ENCODE results near the gene MMP28.

MMP28 gene

GRCh38 chr17:35726127-35726952 is 69.1 kb downstream of the MMP28 start:
- no peaks in the 10 kb centered on the region for H3K9me3 ChIP-seq (ENCODE audit: low read depth, low read length)
- H3K36me3 ChIP-seq (ENCODE audit: insufficient read depth, low read length), result peaks cover 25% of the 10 kb centered on the region
- TF ChIP-seq FOXP2 (optimal IDR thresholded peaks at IDR 0.05; ENCODE audit: control extremely low read depth, extremely low read length, insufficient read depth) (no peak), POLR2AphosphoS5 (IDR thresholded peaks at IDR 0.05; ENCODE audit: borderline replicate concordance, low read depth, low read length) (peak; percentile 23; the same call in 1 of the 2 replicates), EZH2 (IDR thresholded peaks at IDR 0.05) (no peak)
- peak overlapping the region; percentile 30; the same call in 1 of the 2 replicates for H3K4me3 ChIP-seq
- no peak overlapping the region for H3K27ac ChIP-seq
- peak; percentile 77 for DNase-seq (ENCODE audit: low read depth, low spot score)
- H3K9ac ChIP-seq (ENCODE audit: insufficient read length), result no peak overlapping the region

GRCh38 chr17:35725802-35726126 is 69.7 kb downstream of the MMP28 start:
- Histone ChIP-seq H3K4me3 (no peak overlapping the region), H3K9me3 (ENCODE audit: low read depth, low read length) (no peaks in the 10 kb centered on the region), H3K36me3 (ENCODE audit: insufficient read depth, low read length) (peaks cover 25% of the 10 kb centered on the region), H3K9ac (ENCODE audit: insufficient read length) (no peak overlapping the region), H3K27ac (no peak overlapping the region)
- DNase-seq (ENCODE audit: low read depth, low spot score), result no peak
- TF ChIP-seq EZH2 (IDR thresholded peaks at IDR 0.05), result no peak
- TF ChIP-seq FOXP2 (optimal IDR thresholded peaks at IDR 0.05; ENCODE audit: control extremely low read depth, extremely low read length, insufficient read depth), result no peak
- no peak for TF ChIP-seq POLR2AphosphoS5 (IDR thresholded peaks at IDR 0.05; ENCODE audit: borderline replicate concordance, low read depth, low read length)

GRCh38 chr17:35725058-35725457 is 70.4 kb downstream of the MMP28 start:
- Histone ChIP-seq H3K36me3 (ENCODE audit: insufficient read depth, low read length) (peaks cover 25% of the 10 kb centered on the region), H3K9ac (ENCODE audit: insufficient read length) (no peak overlapping the region), H3K4me3 (no peak overlapping the region), H3K9me3 (ENCODE audit: low read depth, low read length) (no peaks in the 10 kb centered on the region), H3K27ac (no peak overlapping the region)
- TF ChIP-seq POLR2AphosphoS5 (IDR thresholded peaks at IDR 0.05; ENCODE audit: borderline replicate concordance, low read depth, low read length), result no peak
- TF ChIP-seq EZH2 (IDR thresholded peaks at IDR 0.05), result no peak
- no peak for TF ChIP-seq FOXP2 (optimal IDR thresholded peaks at IDR 0.05; ENCODE audit: control extremely low read depth, extremely low read length, insufficient read depth)
- DNase-seq (ENCODE audit: low read depth, low spot score), result no peak

- DNase-seq (ENCODE audit: low read depth, low spot score), result no peak
- no peaks in the 10 kb centered on the region for H3K9me3 ChIP-seq (ENCODE audit: low read depth, low read length)
- H3K27ac ChIP-seq, result no peak overlapping the region
- H3K4me3 ChIP-seq, result no peak overlapping the region
- TF ChIP-seq FOXP2 (optimal IDR thresholded peaks at IDR 0.05; ENCODE audit: control extremely low read depth, extremely low read length, insufficient read depth) (no peak), POLR2AphosphoS5 (IDR thresholded peaks at IDR 0.05; ENCODE audit: borderline replicate concordance, low read depth, low read length) (no peak), EZH2 (IDR thresholded peaks at IDR 0.05) (no peak)
- H3K36me3 ChIP-seq (ENCODE audit: insufficient read depth, low read length), result peaks cover 31% of the 10 kb centered on the region
- no peak overlapping the region for H3K9ac ChIP-seq (ENCODE audit: insufficient read length)
Measured at GRCh38 chr17:35723735-35724134, 71.7 kb downstream of the MMP28 start.

- peaks cover 32% of the 10 kb centered on the region; the same call in 1 of the 2 replicates for H3K36me3 ChIP-seq (ENCODE audit: insufficient read depth, low read length)
- no peak overlapping the region for H3K27ac ChIP-seq
- no peak for DNase-seq (ENCODE audit: low read depth, low spot score)
- no peak overlapping the region for H3K9ac ChIP-seq (ENCODE audit: insufficient read length)
- H3K9me3 ChIP-seq (ENCODE audit: low read depth, low read length), result no peaks in the 10 kb centered on the region
- no peak overlapping the region for H3K4me3 ChIP-seq
- no peak for TF ChIP-seq FOXP2 (optimal IDR thresholded peaks at IDR 0.05; ENCODE audit: control extremely low read depth, extremely low read length, insufficient read depth)
- no peak for TF ChIP-seq EZH2 (IDR thresholded peaks at IDR 0.05)
- TF ChIP-seq POLR2AphosphoS5 (IDR thresholded peaks at IDR 0.05; ENCODE audit: borderline replicate concordance, low read depth, low read length), result no peak
Measured at GRCh38 chr17:35717475-35717874, 78.0 kb downstream of the MMP28 start.

- Histone ChIP-seq H3K9me3 (ENCODE audit: low read depth, low read length) (no peaks in the 10 kb centered on the region), H3K4me3 (no peak overlapping the region), H3K36me3 (ENCODE audit: insufficient read depth, low read length) (peaks cover 33% of the 10 kb centered on the region), H3K27ac (no peak overlapping the region), H3K9ac (ENCODE audit: insufficient read length) (no peak overlapping the region)
- TF ChIP-seq EZH2 (IDR thresholded peaks at IDR 0.05), result no peak
- DNase-seq (ENCODE audit: low read depth, low spot score), result no peak
Measured at GRCh38 chr17:35716897-35717465, 78.5 kb downstream of the MMP28 start.

- no peak overlapping the region for H3K9ac ChIP-seq (ENCODE audit: insufficient read length)
- peaks cover 39% of the 10 kb centered on the region for H3K36me3 ChIP-seq (ENCODE audit: insufficient read depth, low read length)
- no peak for TF ChIP-seq FOXP2 (optimal IDR thresholded peaks at IDR 0.05; ENCODE audit: control extremely low read depth, extremely low read length, insufficient read depth)
- TF ChIP-seq POLR2AphosphoS5 (IDR thresholded peaks at IDR 0.05; ENCODE audit: borderline replicate concordance, low read depth, low read length), result no peak
- no peak for TF ChIP-seq EZH2 (IDR thresholded peaks at IDR 0.05)
- no peak overlapping the region for H3K4me3 ChIP-seq
- no peaks in the 10 kb centered on the region for H3K9me3 ChIP-seq (ENCODE audit: low read depth, low read length)
- no peak overlapping the region for H3K27ac ChIP-seq
- DNase-seq (ENCODE audit: low read depth, low spot score), result no peak
Measured at GRCh38 chr17:35716173-35716572, 79.3 kb downstream of the MMP28 start.
